Stimulated activated naive CD8-positive, alpha-beta T cell treated with anti-CD3 and anti-CD28 coated beads, Interleukin-15, Interleukin-2, amounts not matched to agents 100 U/mL and 50 U/mL, for 24 hours (primary cell): ENCODE results near the gene PLD4.
A peak's percentile ranks its signal among the peaks of the same experiment; 100 is the strongest.
"Not testable (repeated sequence)": the region's sequence is repeated elsewhere in the genome, so short reads cannot be mapped to it uniquely, and the experiment has no call there.

Experiments
- ATAC-seq: fragments of 150-1000 bp; cut with Tn5 transposase; one replicate; pipeline ENCODE4 v1.10.0; 2021
- DNase-seq: peaks from one replicate; pipeline ENCODE4 v3.0.0; 2021

PLD4 gene

DNA sequence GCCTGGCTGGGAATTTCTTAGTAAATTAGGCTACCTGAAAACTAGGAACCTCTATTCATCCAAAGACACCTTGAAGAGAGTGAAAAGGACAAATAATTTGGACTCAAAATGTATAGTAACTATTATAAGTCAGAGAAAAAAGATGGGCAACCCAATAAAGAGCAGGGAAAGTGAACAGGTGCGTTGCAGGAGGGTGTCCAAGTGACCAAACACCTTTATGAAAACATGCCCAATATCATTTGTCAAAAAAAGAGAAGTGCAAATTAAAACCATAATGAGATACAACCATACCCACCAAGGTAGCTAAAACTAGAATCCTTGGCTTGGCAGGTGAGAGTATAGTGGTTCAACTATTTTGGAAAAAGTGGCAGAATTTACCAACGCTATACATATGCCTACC lies 24.9 kb upstream of the PLD4 start:
- DNase-seq (no peak), ATAC-seq (no peak)

DNA sequence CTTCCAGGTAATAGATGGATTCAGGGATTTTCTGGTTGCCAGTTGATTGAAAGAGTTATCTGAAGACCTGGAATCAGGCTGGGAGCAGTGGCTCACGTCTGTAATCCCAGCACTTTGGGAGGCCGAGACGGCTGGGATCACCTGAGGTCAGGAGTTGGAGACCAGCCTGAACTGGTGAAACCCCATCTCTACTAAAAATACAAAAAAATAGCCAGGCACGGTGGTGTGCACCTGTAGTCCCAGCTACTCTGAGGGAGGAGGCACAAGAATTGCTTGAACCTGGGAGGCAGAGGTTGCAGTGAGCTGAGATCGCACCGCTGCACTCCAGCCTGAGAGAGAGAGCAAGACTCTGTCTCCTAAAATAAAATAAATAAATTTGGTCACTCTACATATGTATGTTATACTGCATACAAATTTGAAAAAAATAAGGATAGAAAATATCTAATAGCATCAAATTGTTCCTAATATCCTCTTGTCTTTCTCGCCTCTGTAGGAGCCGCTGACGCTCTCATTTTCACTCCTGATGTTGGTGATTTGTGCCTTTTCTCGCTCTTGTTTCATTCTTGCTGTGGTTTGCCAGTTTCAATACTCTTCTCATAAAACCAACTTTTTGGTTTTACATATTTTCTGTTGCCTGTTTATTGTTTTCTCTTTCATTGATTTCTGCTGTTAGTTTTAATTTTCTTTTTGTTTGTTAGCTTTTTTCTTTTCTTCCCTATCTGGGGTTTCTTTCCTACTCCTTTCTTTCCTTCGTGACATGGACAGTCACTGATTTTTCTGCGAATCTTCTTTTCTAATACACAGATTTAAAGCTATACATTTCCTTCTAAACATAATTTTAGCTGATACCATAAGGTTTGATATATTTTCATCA lies 23.8 kb upstream of the PLD4 start:
- ATAC-seq (no peak), DNase-seq (no peak)

DNA sequence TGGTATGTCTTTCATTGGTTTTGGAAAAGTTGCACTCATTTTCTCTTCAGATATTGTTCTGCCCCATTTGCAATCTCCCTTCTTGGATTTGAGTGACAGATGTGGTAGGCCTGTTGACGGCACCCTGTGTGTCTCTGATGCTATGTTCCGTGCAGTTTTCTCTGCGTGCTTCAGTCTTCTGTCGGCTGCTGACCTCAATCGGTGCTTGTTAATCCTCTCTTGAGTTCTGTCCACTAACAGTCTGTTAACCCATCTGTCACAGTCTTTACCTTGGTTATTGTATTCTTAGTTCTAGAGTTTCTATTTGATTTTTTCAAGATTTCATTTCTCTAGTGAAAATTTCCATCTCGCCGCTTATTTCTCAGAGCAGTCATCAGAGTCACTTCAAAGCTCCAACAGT lies 20.7 kb upstream of the PLD4 start:
- DNase-seq (no peak), ATAC-seq (no peak)

DNA sequence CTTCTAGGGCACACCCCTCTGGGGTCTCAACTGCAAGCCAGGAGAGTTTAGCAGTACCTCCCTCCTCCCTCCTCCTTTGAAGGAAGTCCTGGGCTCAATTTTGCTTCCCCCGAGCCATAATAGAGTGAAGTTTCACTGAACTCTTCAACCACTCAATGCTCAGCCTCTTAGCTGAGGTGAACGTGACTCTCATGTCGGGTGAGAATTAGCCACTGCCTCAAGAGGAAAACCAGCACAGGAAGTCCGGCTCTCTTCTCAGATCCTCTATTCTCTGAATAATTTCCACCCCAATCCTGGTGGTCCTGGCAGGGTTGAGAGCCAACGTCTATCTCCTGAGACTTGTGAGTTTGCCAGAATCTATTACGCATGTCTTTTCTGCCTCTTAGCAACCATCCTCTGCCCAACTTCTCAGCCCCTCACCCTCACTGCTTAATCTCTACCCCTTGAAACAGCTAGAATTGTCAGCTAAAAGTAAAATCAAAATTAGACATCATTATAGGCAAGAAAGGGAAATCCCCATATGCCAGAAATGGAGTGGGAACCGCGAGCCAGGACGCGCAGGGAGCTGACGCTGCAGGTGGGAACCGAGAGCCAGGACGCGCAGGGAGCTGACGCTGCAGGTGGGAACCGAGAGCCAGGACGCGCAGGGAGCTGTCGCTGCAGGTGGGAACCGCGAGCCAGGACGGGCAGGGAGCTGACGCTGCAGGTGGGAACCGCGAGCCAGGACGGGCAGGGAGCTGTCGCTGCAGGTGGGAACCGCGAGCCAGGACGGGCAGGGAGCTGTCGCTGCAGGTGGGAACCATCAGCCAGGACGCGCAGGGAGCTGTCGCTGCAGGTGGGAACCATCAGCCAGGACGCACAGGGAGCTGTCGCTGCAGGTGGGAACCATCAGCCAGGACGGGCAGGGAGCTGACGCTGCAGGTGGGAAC lies 19.8 kb upstream of the PLD4 start:
- ATAC-seq, DNase-seq: not testable (repeated sequence)

DNA sequence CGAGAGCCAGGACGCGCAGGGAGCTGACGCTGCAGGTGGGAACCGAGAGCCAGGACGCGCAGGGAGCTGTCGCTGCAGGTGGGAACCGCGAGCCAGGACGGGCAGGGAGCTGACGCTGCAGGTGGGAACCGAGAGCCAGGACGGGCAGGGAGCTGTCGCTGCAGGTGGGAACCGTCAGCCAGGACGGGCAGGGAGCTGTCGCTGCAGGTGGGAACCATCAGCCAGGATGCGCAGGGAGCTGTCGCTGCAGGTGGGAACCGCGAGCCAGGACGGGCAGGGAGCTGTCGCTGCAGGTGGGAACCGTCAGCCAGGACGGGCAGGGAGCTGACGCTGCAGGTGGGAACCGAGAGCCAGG lies 19.1 kb upstream of the PLD4 start:
- ATAC-seq, DNase-seq: not testable (repeated sequence)

DNA sequence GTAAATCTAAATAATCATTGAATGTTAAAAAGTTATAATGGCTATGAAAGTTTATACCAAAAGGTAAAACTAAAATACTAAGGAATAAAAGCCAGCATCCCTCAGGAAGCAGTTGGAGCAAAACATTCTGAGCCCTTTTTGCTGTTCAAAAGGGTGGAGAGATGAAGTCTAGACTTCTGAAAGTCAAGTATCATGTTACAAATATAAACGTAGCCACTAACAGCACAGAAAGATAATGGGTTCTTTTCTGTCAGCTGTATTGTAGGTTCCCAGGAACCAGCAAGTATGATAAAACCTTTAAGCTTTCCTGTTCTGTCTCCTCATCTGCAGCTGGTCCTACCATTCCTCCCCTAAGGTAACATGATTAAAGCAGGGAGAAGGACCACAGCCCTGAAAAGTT lies 16.4 kb upstream of the PLD4 start:
- ATAC-seq: no peak
- DNase-seq: no peak

DNA sequence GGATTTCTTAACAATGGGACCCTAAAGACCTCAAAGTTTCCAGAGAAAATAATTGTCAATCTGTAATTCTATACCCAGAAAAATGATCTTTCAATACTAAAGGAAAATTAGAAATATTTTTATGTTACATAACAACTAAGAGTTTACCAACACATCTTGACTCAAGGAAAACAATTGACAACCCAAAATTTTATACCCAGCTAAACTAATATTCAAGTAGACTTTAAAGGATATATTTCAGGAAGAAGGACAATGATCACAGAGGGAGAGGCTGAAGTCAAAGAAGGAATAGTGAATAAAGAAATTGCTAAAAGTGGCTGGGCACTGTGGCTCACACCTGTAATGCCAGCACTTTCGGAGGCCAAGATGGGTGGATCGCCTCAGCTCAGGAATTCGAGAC lies 12.6 kb upstream of the PLD4 start:
- no peak for DNase-seq
- ATAC-seq: no peak

DNA sequence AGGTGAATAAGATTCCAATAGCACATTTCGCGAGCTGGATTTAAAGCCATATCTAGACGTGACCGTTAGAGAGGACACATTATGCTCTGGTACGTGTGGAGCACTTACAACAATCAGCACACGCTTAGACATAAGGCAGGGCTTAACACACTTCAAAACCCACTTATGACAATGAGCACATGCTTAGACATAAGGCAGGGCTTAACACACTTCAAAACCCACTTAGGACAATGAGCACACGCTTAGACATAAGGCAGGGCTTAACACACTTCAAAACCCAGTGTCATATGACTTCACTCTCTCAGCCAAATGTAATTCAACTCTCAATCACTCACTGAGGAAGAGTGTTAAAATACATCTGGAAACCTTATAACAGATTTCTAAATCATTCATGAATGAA lies 11.2 kb upstream of the PLD4 start:
- DNase-seq (no peak), ATAC-seq (no peak)

DNA sequence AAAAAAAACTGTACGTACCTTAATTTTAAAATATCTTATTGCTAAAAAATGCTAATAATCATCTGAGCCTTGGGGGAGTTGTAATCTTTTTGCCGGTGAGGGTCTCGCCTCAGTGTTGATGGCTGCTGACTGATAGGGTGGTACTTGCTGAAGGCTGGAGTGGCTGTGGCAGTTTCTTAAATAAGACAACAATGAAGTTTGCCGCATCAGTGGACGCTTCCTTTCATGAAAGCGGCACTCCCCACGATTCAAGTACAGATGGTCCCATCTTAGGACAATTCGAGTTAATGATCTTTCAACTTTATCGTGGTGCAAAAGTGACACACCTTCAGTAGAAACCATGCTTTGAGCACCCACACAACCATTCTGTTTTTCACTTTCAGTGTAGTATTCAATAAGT lies 7.6 kb upstream of the PLD4 start:
- ATAC-seq: no peak
- no peak for DNase-seq

DNA sequence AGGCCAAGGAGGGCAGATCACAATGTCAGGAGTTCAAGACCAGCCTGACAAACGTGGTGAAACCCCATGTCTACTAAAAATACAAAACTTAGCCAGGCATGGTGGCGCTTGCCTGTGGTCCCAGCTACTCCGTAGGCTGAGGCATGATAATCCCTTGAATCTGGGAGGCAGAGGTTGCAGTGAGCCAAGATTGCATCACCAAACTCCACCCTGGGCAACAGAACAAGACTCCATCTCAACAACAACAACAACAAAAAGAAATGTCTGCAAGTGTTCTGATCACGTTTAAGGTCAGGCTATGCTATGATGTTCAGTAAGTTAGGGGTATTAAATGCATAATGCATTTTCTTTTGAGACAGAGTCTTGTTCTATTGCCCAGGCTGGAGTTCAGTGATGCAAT lies 6.7 kb upstream of the PLD4 start:
- ATAC-seq: no peak
- no peak for DNase-seq

DNA sequence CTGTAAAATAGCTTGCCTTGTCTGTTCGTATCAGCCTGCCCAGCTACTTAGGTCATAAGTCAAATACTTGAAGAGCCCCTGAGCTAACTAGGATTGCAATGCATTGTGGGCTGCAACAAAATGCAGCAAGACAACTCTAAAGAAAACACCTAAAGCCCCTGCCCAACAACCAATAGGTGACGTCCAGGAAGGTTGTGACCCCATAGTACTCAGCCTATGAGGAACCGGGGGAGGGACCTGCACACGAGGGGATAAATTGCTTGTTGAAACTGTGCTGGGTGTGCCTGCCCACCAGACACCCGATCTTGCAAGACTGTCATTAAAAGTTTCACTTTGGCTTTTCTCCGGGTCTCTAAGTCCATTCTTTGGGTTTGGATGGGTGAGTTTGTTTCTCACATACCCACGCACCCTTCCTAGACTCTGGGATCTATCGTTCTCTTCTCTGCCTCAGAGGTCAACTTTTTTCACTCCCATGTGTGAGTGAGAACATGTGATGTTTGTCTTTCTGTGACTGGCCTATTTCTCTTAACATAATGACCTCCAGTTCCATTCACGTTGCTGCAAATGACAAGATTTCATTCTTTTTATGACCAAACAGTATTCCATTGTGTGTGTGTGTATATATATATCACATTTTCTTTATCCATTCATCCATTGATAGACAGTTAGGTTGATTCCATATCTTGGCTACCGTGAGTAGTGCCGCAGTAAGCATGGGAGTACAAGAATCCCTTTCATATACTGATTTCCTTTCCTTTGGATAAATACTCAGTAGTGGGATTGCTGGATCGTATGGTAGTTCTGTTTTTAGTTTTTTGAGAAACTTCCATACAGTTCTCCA lies 5.3 kb upstream of the PLD4 start:
- not testable (repeated sequence) for DNase-seq, ATAC-seq

DNA sequence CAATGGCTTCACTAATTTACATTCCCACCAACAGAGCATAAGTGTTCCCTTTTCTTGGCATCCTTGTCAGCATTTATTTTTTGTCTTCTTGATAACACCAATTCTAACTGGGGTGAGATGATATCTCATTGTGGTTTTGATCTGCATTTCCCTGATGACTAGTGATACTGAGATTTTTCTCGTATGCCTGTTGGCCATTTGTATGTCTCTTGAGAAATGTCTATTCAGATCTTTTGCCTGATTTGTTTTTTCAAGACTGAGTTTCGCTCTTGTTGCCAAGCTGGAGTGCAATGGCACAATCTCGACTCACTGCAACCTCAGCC lies 4.7 kb upstream of the PLD4 start:
- DNase-seq: no peak
- no peak for ATAC-seq

DNA sequence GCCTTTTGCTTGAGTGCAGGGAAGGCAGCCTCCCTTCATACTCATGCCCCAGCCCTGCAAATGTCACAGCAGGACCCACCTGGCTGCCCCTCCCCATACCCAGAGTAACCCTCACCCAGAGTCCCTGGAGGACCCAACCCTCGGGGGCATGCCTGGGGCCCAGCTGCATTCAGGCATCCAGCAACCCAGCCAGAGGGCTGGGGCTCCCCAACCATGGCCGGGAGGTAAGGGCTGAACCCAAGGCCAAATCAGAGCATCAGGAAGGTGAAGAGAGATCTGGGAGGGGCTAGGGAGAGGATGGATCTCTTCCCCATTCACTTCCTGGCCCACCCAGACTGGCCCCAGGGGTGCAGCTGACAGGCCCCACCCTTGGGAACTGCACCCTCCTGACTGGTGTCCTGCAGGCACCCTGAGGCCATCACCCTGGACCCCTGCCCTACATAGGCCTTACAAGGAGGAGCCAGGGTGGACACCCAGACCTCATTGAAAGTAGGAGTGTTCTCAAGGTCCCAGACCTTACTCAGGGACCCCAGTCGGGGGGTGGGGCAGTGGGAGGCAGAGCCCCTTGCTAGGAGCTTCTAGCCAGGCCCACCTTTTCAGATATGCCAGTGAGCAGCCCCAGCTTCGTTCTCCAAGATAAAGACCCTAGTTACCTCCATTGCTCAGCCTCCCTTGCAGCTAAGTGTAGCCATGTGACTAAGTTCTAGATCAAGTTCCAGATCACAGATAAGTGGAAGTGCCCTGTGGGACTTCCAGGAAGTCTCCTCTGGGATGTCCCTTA lies 849 bp upstream of the PLD4 start:
- no peak for ATAC-seq

DNA sequence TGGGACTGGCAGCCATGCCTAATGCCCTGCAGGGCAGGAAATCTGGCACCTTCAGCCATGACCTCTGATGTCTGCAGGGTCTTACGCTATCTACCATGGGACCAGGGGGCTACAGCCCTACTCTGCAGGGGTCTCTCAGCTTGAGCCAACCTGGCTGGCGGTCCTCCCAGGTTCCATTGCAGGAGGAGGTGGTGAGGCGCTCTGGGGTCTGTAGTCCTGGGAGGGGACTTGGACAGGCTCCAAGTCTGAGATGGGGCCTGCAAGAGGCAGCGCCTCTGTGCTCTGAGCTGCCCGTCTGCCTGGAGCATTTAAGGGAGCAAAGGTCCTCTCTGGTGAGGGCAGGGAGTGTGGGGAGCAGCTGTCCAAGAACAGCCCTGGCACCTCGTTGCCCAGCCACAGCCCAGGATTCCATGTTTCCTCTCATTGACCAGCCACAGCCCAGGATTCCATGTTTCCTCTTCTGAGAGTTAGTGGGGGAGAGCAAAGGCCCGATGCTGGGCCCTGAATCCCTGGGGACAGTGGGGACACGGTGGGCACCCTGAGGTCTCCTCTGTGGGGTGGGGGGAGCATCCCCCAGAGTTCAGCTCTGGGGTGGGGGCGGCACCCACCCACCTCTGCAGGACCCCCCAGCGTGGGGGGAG lies 655 bp downstream of the PLD4 start:
- no peak for DNase-seq
- ATAC-seq: no peak

More for the DNA sequence above, 849 bp upstream of the PLD4 start:
- no peak for DNase-seq

DNA sequence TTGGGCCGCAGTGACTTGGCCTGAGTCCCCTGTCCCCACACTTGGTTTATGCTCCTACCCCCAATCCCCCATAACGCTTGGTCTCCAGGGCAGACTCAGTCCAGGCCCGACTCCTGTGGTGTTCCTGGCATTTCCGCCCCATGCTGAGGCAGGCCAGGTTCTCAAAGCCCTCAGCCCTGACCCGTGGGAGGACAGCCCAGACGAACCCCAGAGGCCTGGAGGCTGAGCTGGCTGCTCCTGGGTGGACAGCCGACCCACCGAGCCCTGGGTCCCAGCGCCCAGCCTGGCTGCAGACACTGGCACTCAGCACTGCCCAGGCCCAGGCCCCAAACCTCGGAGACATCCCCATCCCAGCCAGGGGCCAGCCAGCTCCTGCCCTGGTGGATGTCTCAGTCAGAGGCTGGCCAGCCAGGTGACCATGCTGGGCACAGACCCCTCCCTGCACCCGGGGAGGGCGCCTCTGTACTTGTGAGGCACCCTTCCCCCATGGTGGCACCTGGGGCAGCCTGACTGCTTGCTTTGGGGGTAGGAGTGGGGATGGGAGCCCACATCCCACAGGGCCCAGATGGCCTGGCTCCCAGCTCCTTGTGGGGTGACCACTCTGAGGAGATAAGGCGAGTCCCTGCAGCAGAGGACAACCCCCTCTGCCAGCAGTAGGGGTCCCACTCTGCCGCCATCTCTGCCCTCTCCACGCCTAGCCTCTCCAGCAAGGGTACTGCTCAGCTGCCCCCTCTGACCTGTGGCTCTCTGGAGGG lies 1.4 kb downstream of the PLD4 start:
- ATAC-seq (no peak), DNase-seq (no peak)

DNA sequence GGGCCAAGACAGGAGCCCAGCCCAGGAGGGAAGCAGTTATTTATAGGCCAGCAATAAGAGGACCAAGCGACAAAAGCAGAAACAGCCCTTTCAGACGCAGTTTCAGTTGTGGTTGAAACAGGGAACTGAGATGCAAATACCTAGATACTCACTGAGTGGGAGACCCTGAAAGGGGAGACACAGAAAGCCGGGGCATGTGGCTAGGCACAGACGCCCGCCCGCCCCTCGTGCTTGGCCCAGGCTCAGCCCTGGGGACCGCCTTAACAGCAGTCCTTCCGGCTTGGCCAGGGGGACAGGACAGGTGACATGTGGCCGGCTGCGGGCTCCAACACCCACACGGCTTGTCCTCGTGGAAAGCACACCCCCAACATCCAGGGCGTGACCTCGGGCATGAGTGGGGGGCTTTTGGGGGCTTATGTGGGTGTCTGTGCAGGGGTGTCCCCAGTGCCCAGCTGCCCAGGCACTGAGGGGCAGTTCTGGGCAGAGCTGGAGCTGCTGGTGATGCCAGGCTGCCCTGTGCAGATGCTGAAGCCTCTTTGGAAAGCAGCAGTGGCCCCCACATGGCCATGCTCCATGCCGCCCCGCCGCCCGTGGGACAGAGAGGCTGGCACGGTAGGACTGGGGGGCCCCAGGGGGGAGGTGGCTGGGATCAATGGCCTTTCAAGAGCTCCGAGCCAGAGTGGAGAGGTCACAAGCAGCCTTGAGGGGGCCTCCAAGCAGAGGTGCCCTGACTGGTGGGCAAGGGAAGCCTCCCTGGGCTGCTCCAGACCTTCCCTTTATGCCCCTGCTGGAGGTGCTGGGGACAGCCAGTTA lies 2.1 kb downstream of the PLD4 start:
- DNase-seq (peak; percentile 37), ATAC-seq (peak; percentile 67)

DNA sequence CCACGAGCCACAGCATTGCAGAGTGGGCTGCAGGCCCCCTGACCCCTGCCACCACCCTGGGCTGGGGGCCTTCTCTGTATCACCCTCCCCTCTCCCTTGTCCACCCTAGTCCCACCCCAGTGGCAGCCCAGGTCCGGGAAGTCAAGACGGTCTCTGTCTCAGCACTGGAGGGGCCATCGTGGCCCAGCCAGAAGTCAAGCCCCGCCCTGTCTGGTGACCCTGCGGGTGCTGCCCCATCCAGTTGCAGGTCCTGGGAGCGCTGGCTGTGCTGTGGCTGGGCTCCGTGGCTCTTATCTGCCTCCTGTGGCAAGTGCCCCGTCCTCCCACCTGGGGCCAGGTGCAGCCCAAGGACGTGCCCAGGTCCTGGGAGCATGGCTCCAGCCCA lies 2.7 kb downstream of the PLD4 start:
- ATAC-seq: no peak
- no peak for DNase-seq

DNA sequence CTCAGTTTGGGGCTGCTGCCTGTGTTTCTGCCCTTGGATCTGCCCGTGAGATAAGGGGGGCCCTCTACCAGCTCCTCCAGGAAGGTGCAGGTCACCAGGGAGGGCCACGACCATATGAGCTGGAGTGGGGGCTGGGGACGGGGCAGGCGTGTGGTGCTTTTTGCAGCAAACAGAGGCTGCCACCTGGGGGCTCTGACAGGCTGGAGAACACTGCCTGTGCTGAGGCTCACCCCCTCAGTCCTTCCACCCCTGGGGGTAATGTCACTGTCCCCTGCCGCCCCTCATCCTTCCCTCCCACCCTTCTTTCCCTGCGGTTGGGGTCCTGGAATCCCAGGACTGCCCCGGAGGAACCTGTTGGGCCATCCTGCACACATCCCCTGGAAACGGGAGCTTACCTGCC lies 3.2 kb downstream of the PLD4 start:
- DNase-seq: no peak
- ATAC-seq: no peak

DNA sequence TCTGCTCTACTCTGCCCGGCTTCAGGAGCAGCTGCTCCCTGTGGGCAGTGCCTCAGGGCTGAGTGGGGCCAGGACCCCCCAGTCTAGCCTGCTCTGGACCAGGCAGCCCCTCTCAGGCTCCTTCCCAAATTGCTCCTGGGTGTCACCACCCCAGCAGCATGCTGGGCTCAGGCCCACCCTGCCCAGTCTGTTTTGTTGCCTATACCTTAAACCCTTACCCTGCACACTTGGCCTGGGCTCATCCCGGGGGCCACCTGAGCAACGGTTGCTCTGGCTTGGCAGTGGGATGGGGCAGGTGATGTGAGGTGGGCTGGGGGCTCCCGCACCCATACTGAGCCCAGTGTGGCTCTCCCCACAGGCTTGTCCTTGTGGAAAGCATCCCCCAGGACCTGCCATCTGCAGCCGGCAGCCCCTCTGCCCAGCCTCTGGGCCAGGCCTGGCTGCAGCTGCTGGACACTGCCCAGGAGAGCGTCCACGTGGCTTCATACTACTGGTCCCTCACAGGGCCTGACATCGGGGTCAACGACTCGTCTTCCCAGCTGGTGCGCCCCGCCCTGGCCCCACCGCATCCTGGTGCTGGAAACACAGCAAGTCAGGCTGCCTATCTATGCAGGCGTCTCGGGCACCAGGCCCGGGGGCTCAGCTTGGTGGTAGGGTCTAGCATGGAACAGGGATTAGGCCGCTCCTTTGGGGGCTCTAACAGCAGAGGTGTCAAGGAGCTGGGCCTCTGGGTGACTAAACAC lies 3.9 kb downstream of the PLD4 start:
- no peak for ATAC-seq
- DNase-seq: no peak
